ENCODE data around the gene ARHGAP9.

DNA sequence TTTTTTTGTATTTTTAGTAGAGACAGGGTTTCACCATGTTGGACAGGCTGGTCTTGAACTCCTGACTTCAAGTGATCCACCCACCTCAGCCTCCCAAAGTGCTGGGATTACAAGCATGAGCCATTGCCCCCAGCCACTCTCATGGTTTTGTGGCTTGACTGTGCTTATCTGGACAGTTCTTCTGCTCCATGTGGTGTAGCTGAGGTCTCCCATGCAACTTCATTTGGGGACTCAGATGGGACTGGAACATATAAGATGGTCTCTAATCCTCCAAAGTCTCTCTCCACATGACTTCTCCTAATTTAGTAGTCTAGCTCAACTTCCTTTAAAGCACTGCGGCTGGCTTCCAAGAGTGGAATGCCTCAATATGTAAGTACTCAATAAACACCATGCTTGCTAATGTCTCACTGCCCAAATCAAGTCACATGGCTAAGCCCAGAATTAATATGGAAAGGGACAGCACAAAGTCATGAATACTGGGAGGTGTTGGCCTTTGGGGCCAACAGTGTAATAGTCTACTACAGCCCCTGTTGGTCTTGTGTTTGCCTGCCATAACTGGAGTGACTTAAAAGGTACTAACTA, 37.7 kb downstream of the ARHGAP9 start:
- no peak for TF ChIP-seq CTCF (IDR thresholded peaks at IDR 0.05 in 8 of 11, conservative IDR thresholded peaks at IDR 0.05 in 3 of 11)
- no peak for TF ChIP-seq POLR2A (IDR thresholded peaks at IDR 0.05)
- no peak for TF ChIP-seq POLR2AphosphoS5 (IDR thresholded peaks at IDR 0.05)
